ENCODE data around the gene APOE.
"Not testable (repeated sequence)": the region's sequence is repeated elsewhere in the genome, so short reads cannot be mapped to it uniquely, and the experiment has no call there.

APOE gene

GRCh38 chr19:44905437-44906160 lies at the start of gene APOE:
Gene APOE, plus strand, starts transcription at chr19:44905796. Its CDS starts 829 bp downstream, at chr19:44906625.
- peak; percentile 70 for DNase-seq (ENCODE audit: low spot score)

GRCh38 chr19:44856421-44857083 lies 49.0 kb upstream of the APOE start:
- DNase-seq (ENCODE audit: low spot score), result peak; percentile 59

GRCh38 chr19:44857837-44858236 lies 47.8 kb upstream of the APOE start:
- no peak for DNase-seq (ENCODE audit: low spot score)

GRCh38 chr19:44861576-44861975 lies 44.0 kb upstream of the APOE start:
- DNase-seq (ENCODE audit: low spot score), result not testable (repeated sequence)

- DNase-seq (ENCODE audit: low spot score), result no peak
These were observed 41.6 kb upstream of the APOE start for GRCh38 chr19:44863990-44864389.

- no peak for DNase-seq (ENCODE audit: low spot score)
These were observed 40.3 kb upstream of the APOE start for GRCh38 chr19:44865196-44865767.

GRCh38 chr19:44866664-44867063 lies 38.9 kb upstream of the APOE start:
- DNase-seq (ENCODE audit: low spot score), result no peak

- no peak for DNase-seq (ENCODE audit: low spot score)
These were observed 38.0 kb upstream of the APOE start for GRCh38 chr19:44867578-44867977.

- peak; percentile 35 for DNase-seq (ENCODE audit: low spot score)
These were observed 35.7 kb upstream of the APOE start for GRCh38 chr19:44869733-44870470.

GRCh38 chr19:44871809-44872208 lies 33.8 kb upstream of the APOE start:
- no peak for DNase-seq (ENCODE audit: low spot score)

GRCh38 chr19:44872661-44873060 lies 32.9 kb upstream of the APOE start:
- no peak for DNase-seq (ENCODE audit: low spot score)

- DNase-seq (ENCODE audit: low spot score), result no peak
These were observed 31.3 kb upstream of the APOE start for GRCh38 chr19:44874317-44874716.

GRCh38 chr19:44875666-44876451 lies 29.7 kb upstream of the APOE start:
- no peak for DNase-seq (ENCODE audit: low spot score)

GRCh38 chr19:44876930-44877535 lies 28.6 kb upstream of the APOE start:
- DNase-seq (ENCODE audit: low spot score), result no peak

GRCh38 chr19:44878120-44878865 lies 27.3 kb upstream of the APOE start:
- no peak for DNase-seq (ENCODE audit: low spot score)

GRCh38 chr19:44879309-44880065 lies 26.1 kb upstream of the APOE start:
- no peak for DNase-seq (ENCODE audit: low spot score)

- no peak for DNase-seq (ENCODE audit: low spot score)
These were observed 23.5 kb upstream of the APOE start for GRCh38 chr19:44882063-44882462.

GRCh38 chr19:44882619-44883397 lies 22.8 kb upstream of the APOE start:
- DNase-seq (ENCODE audit: low spot score), result not testable (repeated sequence)

- no peak for DNase-seq (ENCODE audit: low spot score)
These were observed 21.7 kb upstream of the APOE start for GRCh38 chr19:44883922-44884321.

Data from pons (tissue), 1 donor.